SK-N-SH treated with all-trans-retinoic acid at 6 μM for 48 hours (cell line): ENCODE measurements around the gene B3GNT7.
"Not testable (repeated sequence)": the region's sequence is repeated elsewhere in the genome, so short reads cannot be mapped to it uniquely, and the experiment has no call there.

Experiments used
- ATAC-seq: fragments of 200-7000 bp; cut with Tn5 transposase; 3 replicates; pipeline ENCODE4 v1.9.1; 2020; ENCODE audit warnings: mild to moderate bottlenecking, moderate library complexity
- BACH2 ChIP-seq: fragments of 250-450 bp; sonication (Bioruptor Pico); IDR thresholded peaks from 2 replicates; pipeline ENCODE4 v1.9.0; 2021; ENCODE audit warnings: mild to moderate bottlenecking, borderline replicate concordance
- CSDC2 ChIP-seq: fragments of 250-450 bp; sonication (Bioruptor Pico); IDR thresholded peaks from 2 replicates; pipeline ENCODE4 v1.5.0; 2020; ENCODE audit warnings: mild to moderate bottlenecking, moderate library complexity
- ESRRG ChIP-seq: fragments of 250-450 bp; sonication (Bioruptor Pico); IDR thresholded peaks from 2 replicates; pipeline ENCODE4 v1.6.1; 2021; ENCODE audit warnings: mild to moderate bottlenecking
- GLIS3 ChIP-seq: fragments of 250-450 bp; sonication (Bioruptor Pico); IDR thresholded peaks from 2 replicates; pipeline ENCODE4 v1.5.0; 2020; ENCODE audit warnings: mild to moderate bottlenecking, moderate library complexity
- PPARA ChIP-seq: fragments of 250-450 bp; sonication (Bioruptor Pico); IDR thresholded peaks from 2 replicates; pipeline ENCODE4 v1.5.0; 2020; ENCODE audit warnings: mild to moderate bottlenecking, borderline replicate concordance
- RARB ChIP-seq: fragments of 250-450 bp; sonication (Bioruptor Pico); IDR thresholded peaks from 2 replicates; pipeline ENCODE4 v1.8.0; 2021; ENCODE audit warnings: mild to moderate bottlenecking, moderate library complexity
- SNAI2 ChIP-seq: fragments of 250-450 bp; sonication (Bioruptor Pico); IDR thresholded peaks from 2 replicates; pipeline ENCODE4 v1.5.0; 2020; ENCODE audit warnings: mild to moderate bottlenecking, moderate library complexity
- TCF4 ChIP-seq: fragments of 250-450 bp; sonication (Bioruptor Pico); IDR thresholded peaks from 2 replicates; pipeline ENCODE4 v1.8.0; 2021; ENCODE audit warnings: mild to moderate bottlenecking, moderate library complexity, borderline replicate concordance
- TOX ChIP-seq: fragments of 250-450 bp; sonication (Bioruptor Pico); IDR thresholded peaks from 2 replicates; pipeline ENCODE4 v1.8.0; 2021; ENCODE audit warnings: mild to moderate bottlenecking, moderate library complexity, borderline replicate concordance
- ZFP3 ChIP-seq: fragments of 250-450 bp; sonication (Bioruptor Pico); IDR thresholded peaks from 2 replicates; pipeline ENCODE4 v1.5.0; 2020; ENCODE audit warnings: mild to moderate bottlenecking, moderate library complexity
- ZFP30 ChIP-seq: fragments of 450-650 bp; formaldehyde crosslinking; IDR thresholded peaks from 2 replicates; pipeline ENCODE4 v1.5.0; 2022; ENCODE audit warnings: mild to moderate bottlenecking, moderate library complexity
- ZNF565 ChIP-seq: fragments of 450-650 bp; formaldehyde crosslinking; conservative IDR thresholded peaks from 2 replicates; pipeline ENCODE4 v1.5.0; 2020; ENCODE audit warnings: low read depth, mild to moderate bottlenecking, moderate library complexity
- ZNF70 ChIP-seq: fragments of 450-650 bp; formaldehyde crosslinking; IDR thresholded peaks from 2 replicates; pipeline ENCODE4 v1.5.0; 2020; ENCODE audit warnings: mild to moderate bottlenecking, moderate library complexity
- ZNF8 ChIP-seq: fragments of 450-650 bp; formaldehyde crosslinking; IDR thresholded peaks from 2 replicates; pipeline ENCODE4 v1.5.0; 2020; ENCODE audit warnings: mild to moderate bottlenecking, moderate library complexity
- TF ChIP-seq, protein P1 (sequence below): fragments of 250-450 bp; sonication (Bioruptor Pico); IDR thresholded peaks from 2 replicates; pipeline ENCODE4 v1.8.0; 2021; ENCODE audit warnings: low read depth, mild to moderate bottlenecking, moderate library complexity, borderline replicate concordance
- TF ChIP-seq, protein P2 (sequence below): fragments of 250-450 bp; sonication (Bioruptor Pico); IDR thresholded peaks from 2 replicates; pipeline ENCODE4 v1.5.1; 2021; ENCODE audit warnings: mild to moderate bottlenecking, moderate library complexity
- TF ChIP-seq, protein P3 (sequence below): fragments of 250-450 bp; sonication (Bioruptor Pico); IDR thresholded peaks from 2 replicates; pipeline ENCODE4 v1.8.0; 2020; ENCODE audit warnings: mild to moderate bottlenecking, moderate library complexity, borderline replicate concordance
- TF ChIP-seq, protein P4 (sequence below): fragments of 250-450 bp; sonication (Bioruptor Pico); IDR thresholded peaks from 2 replicates; pipeline ENCODE4 v1.5.0; 2020; ENCODE audit warnings: mild to moderate bottlenecking, moderate library complexity
- TF ChIP-seq, protein P5 (sequence below): fragments of 250-450 bp; sonication (Bioruptor Pico); IDR thresholded peaks from 2 replicates; pipeline ENCODE4 v1.5.1; 2020; ENCODE audit warnings: low read depth, mild to moderate bottlenecking, moderate library complexity

Gene B3GNT7

DNA sequence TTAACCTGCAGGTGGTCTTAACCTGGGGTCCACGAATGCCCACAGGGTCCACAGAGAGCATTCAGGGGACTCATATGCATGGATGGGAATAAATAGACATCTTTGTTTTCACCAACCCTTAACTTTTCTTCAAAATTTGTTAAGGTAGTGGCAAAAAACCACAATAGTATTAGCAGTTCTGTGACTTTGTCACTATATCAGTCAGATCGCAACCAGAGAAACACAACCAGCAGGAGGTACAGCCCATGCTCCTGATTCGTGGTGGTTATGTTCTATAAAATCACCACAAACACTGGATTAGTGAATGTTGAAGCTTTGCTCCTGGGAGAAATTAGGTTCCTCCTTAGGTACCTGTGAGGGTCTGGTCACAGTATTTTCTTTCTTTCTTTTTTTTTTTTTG lies 31.6 kb downstream of the B3GNT7 start (continued):
- TF ChIP-seq ZFP30 (no peak), ZNF70 (CRISPR knock-in tag) (no peak), GLIS3 (CRISPR knock-in tag) (no peak)
- TF ChIP-seq, protein P1, sequence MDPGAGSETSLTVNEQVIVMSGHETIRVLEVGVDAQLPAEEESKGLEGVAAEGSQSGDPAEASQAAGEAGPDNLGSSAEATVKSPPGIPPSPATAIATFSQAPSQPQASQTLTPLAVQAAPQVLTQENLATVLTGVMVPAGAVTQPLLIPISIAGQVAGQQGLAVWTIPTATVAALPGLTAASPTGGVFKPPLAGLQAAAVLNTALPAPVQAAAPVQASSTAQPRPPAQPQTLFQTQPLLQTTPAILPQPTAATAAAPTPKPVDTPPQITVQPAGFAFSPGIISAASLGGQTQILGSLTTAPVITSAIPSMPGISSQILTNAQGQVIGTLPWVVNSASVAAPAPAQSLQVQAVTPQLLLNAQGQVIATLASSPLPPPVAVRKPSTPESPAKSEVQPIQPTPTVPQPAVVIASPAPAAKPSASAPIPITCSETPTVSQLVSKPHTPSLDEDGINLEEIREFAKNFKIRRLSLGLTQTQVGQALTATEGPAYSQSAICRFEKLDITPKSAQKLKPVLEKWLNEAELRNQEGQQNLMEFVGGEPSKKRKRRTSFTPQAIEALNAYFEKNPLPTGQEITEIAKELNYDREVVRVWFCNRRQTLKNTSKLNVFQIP (CRISPR knock-in tag), result no peak
- TF ChIP-seq, protein P2, sequence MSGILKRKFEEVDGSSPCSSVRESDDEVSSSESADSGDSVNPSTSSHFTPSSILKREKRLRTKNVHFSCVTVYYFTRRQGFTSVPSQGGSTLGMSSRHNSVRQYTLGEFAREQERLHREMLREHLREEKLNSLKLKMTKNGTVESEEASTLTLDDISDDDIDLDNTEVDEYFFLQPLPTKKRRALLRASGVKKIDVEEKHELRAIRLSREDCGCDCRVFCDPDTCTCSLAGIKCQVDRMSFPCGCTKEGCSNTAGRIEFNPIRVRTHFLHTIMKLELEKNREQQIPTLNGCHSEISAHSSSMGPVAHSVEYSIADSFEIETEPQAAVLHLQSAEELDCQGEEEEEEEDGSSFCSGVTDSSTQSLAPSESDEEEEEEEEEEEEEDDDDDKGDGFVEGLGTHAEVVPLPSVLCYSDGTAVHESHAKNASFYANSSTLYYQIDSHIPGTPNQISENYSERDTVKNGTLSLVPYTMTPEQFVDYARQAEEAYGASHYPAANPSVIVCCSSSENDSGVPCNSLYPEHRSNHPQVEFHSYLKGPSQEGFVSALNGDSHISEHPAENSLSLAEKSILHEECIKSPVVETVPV (CRISPR knock-in tag), result no peak

DNA sequence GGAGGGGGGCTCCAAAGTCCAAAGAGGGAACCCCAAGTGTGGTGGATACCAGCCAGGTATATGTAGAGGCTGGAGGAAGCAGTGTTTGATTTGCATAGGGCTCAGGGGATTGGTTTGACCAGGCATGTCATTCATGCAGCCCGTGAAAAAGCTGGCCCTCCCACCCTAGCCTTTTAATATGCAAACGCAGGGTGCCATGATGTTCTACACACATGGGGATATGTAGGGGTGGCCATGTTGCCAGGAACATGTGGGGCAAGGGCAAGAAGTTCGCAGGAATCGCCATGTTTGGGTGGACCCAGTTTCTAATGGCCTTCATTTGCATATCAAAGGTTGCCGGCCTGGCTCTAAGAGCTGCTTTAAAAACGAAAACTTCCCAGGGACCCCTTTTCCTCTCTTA lies 33.6 kb downstream of the B3GNT7 start:
- TF ChIP-seq ZNF8, result no peak
- TF ChIP-seq BACH2 (CRISPR knock-in tag), result no peak
- no peak for TF ChIP-seq CSDC2 (CRISPR knock-in tag)
- TF ChIP-seq RARB, result no peak
- TF ChIP-seq, protein P2 (CRISPR knock-in tag), result no peak
- TF ChIP-seq ZFP3 (CRISPR knock-in tag), result no peak
- TF ChIP-seq ZFP30, result no peak
- TF ChIP-seq, protein P3, sequence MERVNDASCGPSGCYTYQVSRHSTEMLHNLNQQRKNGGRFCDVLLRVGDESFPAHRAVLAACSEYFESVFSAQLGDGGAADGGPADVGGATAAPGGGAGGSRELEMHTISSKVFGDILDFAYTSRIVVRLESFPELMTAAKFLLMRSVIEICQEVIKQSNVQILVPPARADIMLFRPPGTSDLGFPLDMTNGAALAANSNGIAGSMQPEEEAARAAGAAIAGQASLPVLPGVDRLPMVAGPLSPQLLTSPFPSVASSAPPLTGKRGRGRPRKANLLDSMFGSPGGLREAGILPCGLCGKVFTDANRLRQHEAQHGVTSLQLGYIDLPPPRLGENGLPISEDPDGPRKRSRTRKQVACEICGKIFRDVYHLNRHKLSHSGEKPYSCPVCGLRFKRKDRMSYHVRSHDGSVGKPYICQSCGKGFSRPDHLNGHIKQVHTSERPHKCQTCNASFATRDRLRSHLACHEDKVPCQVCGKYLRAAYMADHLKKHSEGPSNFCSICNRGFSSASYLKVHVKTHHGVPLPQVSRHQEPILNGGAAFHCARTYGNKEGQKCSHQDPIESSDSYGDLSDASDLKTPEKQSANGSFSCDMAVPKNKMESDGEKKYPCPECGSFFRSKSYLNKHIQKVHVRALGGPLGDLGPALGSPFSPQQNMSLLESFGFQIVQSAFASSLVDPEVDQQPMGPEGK (CRISPR knock-in tag), result no peak
- ATAC-seq, result no peak

DNA sequence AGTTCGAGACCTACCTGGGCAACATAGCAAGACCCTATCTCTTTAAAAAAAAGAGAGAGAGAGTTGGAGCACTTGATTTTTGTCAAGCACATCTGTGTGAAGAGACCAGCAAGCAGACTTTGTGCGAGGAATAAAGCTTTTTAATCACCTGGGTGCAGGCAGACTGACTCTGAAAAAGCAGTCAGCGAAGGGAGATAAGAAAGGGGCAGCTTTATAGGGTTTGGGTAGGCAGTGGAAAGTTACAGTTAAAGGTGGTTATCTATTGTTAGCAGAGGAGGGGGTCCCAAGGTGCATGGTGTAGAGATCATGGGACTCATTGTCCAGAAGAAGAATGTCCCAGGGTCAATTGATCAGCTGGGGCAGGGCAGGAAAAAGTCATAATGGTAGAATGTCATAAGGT lies 34.4 kb downstream of the B3GNT7 start:
- TF ChIP-seq ZFP30 (no peak), ZNF70 (CRISPR knock-in tag) (no peak), ESRRG (CRISPR knock-in tag) (no peak), PPARA (CRISPR knock-in tag) (no peak), ZNF8 (no peak), TCF4 (CRISPR knock-in tag) (no peak)
- TF ChIP-seq, protein P4, sequence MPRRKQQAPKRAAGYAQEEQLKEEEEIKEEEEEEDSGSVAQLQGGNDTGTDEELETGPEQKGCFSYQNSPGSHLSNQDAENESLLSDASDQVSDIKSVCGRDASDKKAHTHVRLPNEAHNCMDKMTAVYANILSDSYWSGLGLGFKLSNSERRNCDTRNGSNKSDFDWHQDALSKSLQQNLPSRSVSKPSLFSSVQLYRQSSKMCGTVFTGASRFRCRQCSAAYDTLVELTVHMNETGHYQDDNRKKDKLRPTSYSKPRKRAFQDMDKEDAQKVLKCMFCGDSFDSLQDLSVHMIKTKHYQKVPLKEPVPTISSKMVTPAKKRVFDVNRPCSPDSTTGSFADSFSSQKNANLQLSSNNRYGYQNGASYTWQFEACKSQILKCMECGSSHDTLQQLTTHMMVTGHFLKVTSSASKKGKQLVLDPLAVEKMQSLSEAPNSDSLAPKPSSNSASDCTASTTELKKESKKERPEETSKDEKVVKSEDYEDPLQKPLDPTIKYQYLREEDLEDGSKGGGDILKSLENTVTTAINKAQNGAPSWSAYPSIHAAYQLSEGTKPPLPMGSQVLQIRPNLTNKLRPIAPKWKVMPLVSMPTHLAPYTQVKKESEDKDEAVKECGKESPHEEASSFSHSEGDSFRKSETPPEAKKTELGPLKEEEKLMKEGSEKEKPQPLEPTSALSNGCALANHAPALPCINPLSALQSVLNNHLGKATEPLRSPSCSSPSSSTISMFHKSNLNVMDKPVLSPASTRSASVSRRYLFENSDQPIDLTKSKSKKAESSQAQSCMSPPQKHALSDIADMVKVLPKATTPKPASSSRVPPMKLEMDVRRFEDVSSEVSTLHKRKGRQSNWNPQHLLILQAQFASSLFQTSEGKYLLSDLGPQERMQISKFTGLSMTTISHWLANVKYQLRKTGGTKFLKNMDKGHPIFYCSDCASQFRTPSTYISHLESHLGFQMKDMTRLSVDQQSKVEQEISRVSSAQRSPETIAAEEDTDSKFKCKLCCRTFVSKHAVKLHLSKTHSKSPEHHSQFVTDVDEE (CRISPR knock-in tag), result no peak
- ATAC-seq, result no peak

DNA sequence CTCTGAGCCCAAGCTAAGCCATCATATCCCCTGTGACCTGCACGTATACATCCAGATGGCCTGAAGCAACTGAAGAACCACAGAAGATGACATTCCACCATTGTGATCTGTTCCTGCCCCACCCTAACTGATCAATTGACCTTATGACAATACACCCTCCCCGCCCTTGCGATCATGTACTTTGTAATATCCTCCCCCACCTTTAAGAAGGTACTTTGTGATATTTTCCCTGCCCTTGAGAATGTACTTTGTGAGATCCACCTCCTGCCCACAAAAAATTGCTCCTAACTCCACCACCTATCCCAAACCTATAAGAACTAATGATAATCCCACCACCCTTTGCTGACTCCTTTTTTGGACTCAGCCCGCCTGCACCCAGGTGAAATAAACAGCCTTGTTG lies 34.9 kb downstream of the B3GNT7 start:
- ATAC-seq, result not testable (repeated sequence)

DNA sequence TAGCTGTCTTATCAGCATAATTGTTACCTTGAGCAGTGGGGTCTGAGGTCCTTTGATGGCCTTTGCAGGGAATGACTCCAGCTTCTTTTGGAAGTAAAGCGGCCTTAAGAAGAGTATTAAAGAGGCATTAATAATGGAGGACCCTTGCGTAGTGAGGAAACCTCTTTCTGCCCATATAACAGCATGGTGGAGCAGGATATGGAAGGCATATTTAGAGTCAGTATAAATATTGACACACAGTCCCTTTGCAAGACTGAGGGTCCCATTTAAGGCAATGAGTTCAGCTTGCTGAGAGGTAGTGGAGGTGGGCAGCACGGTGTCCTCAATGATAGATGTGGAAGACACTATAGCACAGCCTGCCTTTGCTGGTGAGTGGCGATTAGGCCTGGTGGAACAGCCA lies 36.1 kb downstream of the B3GNT7 start:
- ATAC-seq, result no peak
- TF ChIP-seq, protein P1 (CRISPR knock-in tag), result no peak
- TF ChIP-seq TCF4 (CRISPR knock-in tag), result no peak
- TF ChIP-seq, protein P5, sequence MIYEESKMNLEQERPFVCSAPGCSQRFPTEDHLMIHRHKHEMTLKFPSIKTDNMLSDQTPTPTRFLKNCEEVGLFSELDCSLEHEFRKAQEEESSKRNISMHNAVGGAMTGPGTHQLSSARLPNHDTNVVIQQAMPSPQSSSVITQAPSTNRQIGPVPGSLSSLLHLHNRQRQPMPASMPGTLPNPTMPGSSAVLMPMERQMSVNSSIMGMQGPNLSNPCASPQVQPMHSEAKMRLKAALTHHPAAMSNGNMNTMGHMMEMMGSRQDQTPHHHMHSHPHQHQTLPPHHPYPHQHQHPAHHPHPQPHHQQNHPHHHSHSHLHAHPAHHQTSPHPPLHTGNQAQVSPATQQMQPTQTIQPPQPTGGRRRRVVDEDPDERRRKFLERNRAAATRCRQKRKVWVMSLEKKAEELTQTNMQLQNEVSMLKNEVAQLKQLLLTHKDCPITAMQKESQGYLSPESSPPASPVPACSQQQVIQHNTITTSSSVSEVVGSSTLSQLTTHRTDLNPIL (CRISPR knock-in tag), result no peak
- TF ChIP-seq ZNF8, result no peak
- no peak for TF ChIP-seq PPARA (CRISPR knock-in tag)
- no peak for TF ChIP-seq ZNF565 (CRISPR knock-in tag)
- TF ChIP-seq, protein P4 (CRISPR knock-in tag), result no peak
- TF ChIP-seq TOX, result no peak
- no peak for TF ChIP-seq ZFP3 (CRISPR knock-in tag)
- no peak for TF ChIP-seq SNAI2 (CRISPR knock-in tag)
